RWPE2 (cell line): ENCODE data around the gene ADK.

Experiments used
- ATAC-seq: fragments of 200-7000 bp; cut with Tn5 transposase; 3 replicates; pipeline ENCODE4 v1.9.1; 2021; ENCODE audit warnings: low read depth
- DNase-seq: peaks from one replicate; pipeline ENCODE4 v3.0.0-alpha.2; 2020; ENCODE audit warnings: low spot score
- H3K27ac ChIP-seq: fragments of 450-650 bp; 2 replicates; pipeline ENCODE4 v1.5.1; 2017; ENCODE audit warnings: mild to moderate bottlenecking; ENCODE audit not compliant: poor library complexity, severe bottlenecking
- H3K27me3 ChIP-seq: fragments of 250-450 bp; sonication (Bioruptor Pico); 2 replicates; pipeline ENCODE4 v1.5.1; 2021; ENCODE audit warnings: mild to moderate bottlenecking, moderate library complexity; ENCODE audit not compliant: insufficient read depth, poor library complexity, severe bottlenecking
- H3K36me3 ChIP-seq: fragments of 250-450 bp; sonication (Bioruptor Pico); 2 replicates; pipeline ENCODE4 v1.5.1; 2020; ENCODE audit warnings: low read depth, mild to moderate bottlenecking, moderate library complexity
- H3K4me1 ChIP-seq: fragments of 250-450 bp; sonication (Bioruptor Pico); 2 replicates; pipeline ENCODE4 v1.5.1; 2021; ENCODE audit warnings: mild to moderate bottlenecking, moderate library complexity; ENCODE audit not compliant: insufficient read depth, poor library complexity, severe bottlenecking
- H3K4me3 ChIP-seq: fragments of 250-450 bp; sonication (Bioruptor Pico); 2 replicates; pipeline ENCODE4 v1.5.1; 2021; ENCODE audit warnings: mild to moderate bottlenecking, moderate library complexity; ENCODE audit not compliant: severe bottlenecking
- H3K9me3 ChIP-seq: fragments of 250-450 bp; sonication (Bioruptor Pico); 2 replicates; pipeline ENCODE4 v1.5.1; 2021; ENCODE audit warnings: mild to moderate bottlenecking, moderate library complexity; ENCODE audit not compliant: severe bottlenecking
- CTCF ChIP-seq: fragments of 450-650 bp; IDR thresholded peaks from one replicate; pipeline ENCODE4 v1.5.1; 2017; ENCODE audit warnings: mild to moderate bottlenecking, moderate library complexity; ENCODE audit not compliant: poor library complexity, severe bottlenecking

The ADK gene

DNA sequence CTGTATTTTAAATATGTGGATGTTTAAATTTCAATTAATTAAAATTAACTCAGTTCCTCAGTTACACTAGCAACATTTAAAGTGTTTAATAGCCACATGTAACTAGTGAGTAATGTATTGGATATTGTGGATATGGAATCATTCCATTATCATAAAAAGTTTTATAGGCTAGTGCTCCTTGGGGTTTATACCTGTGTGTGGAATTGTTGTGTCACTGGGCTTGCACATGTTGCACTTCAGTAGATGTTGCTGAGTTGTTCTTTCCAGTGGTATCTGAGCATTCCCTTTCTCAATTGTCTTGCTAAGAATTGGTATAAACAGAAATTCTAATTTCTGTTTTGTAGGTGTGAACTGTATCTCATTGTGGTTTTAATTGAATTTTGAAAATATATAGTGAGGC is 113.0 kb downstream of the ADK start:
- no peak for TF ChIP-seq CTCF
- no peaks in the 10 kb centered on the region for H3K4me1 ChIP-seq
- DNase-seq (no peak), ATAC-seq (no peak)
- peaks cover 1% of the 10 kb centered on the region for H3K9me3 ChIP-seq
- H3K36me3 ChIP-seq, result peaks cover 2% of the 10 kb centered on the region; the same call in 1 of the 2 replicates
- no peaks in the 10 kb centered on the region for H3K27me3 ChIP-seq
- H3K27ac ChIP-seq, result no peak overlapping the region
- no peak overlapping the region for H3K4me3 ChIP-seq

DNA sequence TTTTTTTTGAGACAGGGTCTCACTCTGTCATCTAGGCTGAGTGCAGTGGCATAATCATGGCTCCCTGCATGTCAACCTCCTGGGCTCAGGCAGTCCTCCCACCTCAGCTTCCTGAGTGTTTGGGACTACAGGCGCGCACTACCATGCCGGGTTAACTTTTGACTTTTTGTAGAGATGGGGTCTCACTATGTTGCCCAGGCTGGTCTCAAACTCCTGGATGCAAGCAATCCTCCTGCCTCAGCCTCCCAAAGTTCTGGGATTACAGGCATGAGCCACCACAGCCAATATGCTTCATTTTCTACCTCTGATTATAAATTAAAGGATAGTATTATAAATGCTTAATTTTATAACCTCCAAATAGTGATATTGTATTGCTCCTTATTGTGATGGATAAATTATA is 121.3 kb downstream of the ADK start:
- Histone ChIP-seq H3K27ac (no peak overlapping the region), H3K4me3 (no peak overlapping the region)
- TF ChIP-seq CTCF, result no peak

DNA sequence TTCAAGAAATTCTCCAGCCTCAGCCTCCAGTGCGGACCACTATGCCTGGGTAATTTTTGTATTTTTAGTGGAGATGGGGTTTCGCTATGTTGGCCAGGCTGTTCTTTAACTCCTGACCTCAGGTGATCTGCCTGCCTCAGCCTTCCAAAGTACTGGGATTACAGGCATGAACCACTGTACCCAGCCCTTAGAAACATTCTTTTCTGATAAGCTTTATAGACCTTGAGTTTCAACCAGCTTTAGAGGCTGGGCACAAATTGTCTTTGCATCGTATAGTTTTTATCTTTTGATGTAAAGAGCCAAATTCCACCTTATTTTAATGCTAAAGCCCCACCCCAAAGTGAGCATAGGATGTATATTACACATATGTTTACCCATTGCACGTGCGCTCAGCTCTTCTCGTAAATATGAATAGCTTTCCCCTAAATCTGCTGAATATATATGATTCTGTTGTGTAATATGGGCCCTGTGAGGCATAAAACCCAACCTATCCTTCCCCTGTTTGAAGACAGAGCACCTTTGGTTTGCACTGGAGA is 124.8 kb downstream of the ADK start:
- H3K36me3 ChIP-seq, result 0 out of 2 replicates have a peak, but pooled peaks cover 4% of the 10 kb centered on the region
- no peak for TF ChIP-seq CTCF
- no peaks in the 10 kb centered on the region for H3K27me3 ChIP-seq
- H3K9me3 ChIP-seq, result no peaks in the 10 kb centered on the region
- ATAC-seq, result no peak
- H3K27ac ChIP-seq, result no peak overlapping the region
- DNase-seq, result no peak
- H3K4me3 ChIP-seq, result no peak overlapping the region
- H3K4me1 ChIP-seq, result peaks cover 3% of the 10 kb centered on the region

More for the DNA sequence above, 121.3 kb downstream of the ADK start:
- Histone ChIP-seq H3K27me3 (no peaks in the 10 kb centered on the region), H3K36me3 (peaks cover 10% of the 10 kb centered on the region; the same call in 1 of the 2 replicates), H3K9me3 (peaks cover 3% of the 10 kb centered on the region), H3K4me1 (no peaks in the 10 kb centered on the region)
- DNase-seq (no peak), ATAC-seq (no peak)

- no peak for TF ChIP-seq CTCF
- DNase-seq (no peak), ATAC-seq (no peak)
- Histone ChIP-seq H3K36me3 (0 out of 2 replicates have a peak, but pooled peaks cover 4% of the 10 kb centered on the region), H3K27me3 (no peaks in the 10 kb centered on the region), H3K27ac (no peak overlapping the region), H3K9me3 (no peaks in the 10 kb centered on the region), H3K4me1 (peaks cover 7% of the 10 kb centered on the region), H3K4me3 (no peak overlapping the region)
These were observed 125.4 kb downstream of the ADK start for GRCh38 chr10:74276416-74276815.

DNA sequence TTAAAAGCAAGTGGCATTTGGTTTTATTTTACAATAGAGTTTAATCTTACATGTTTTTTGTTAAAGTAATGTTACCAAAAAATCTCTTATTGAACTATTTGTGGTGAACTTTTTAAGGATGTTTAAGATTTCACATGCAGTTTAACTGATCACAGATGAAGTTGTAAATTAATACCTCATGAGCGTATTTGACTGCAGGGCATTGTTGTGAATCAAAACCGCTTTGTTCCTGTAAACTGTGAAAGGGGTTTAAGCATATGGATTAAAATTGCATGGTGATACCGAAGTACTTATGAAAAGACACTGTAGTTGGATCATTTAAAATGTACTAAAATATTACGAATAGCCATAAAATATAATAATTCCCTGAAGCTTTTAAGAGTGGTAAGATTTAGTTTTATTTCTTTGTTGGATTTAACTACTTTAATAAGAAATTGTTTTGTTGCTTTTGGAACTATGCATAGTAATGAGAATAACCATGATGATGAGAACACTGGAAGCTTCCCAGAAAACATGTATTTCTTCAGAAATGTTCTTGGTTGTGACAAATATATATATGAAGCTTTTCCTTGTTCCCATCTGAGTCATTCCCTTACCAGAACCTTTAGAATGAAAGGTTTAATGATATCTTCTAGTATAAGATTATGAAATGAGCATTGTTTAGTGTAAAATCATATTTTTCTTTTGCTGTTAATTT is 131.3 kb downstream of the ADK start:
- Histone ChIP-seq H3K27ac (peak overlapping the region; percentile 69), H3K4me1 (peaks cover 26% of the 10 kb centered on the region), H3K36me3 (peaks cover 9% of the 10 kb centered on the region), H3K4me3 (no peak overlapping the region), H3K27me3 (no peaks in the 10 kb centered on the region), H3K9me3 (peaks cover 5% of the 10 kb centered on the region)
- DNase-seq (no peak), ATAC-seq (peak; percentile 60)
- no peak for TF ChIP-seq CTCF
